Measurements from ENCODE around the gene CCDC9B. TPM values are rescaled to one million over a fixed set of nuclear protein-coding genes. Genes with fewer than 3 reads are reported as not detected.

Gene CCDC9B
- total RNA-seq, 1 experiment from 2014 or later: 56.1 TPM

DNA sequence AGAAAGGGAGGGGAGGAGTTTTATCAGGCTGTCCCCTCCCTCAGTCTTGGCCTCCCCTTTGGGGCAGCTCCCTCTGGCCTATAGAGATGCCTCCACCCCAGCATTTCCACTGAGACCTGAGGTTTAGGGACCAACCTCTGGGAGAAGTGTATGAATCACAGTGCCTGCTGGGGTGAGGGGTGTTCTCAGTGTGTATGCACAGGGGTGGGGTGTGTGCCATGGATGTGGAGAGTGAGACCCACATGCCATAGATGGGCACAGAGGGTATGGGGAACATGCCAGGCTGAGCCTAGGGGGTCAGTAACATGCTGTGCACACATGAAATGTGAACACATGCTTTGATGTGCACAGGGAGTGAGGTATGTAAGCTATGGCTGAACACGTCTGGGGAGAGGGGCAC is 45.4 kb downstream of the CCDC9B start:
- Histone ChIP-seq H3K9me3 (ENCODE audit: low read length) (no peaks in the 10 kb centered on the region), H3K79me2 (ENCODE audit: low read length) (no peaks in the 10 kb centered on the region), H2AFZ (ENCODE audit: low read length) (no peak overlapping the region), H3K27ac (ENCODE audit: low read length) (no peak overlapping the region), H3K4me1 (ENCODE audit: insufficient read depth, low read length) (no peaks in the 10 kb centered on the region; the same call in 1 of the 2 replicates), H4K20me1 (ENCODE audit: low read length) (no peaks in the 10 kb centered on the region), H3K27me3 (ENCODE audit: low read length) (no peaks in the 10 kb centered on the region), H3K4me3 (ENCODE audit: low read length) (no peak overlapping the region), H3K4me2 (ENCODE audit: low read length) (no peak overlapping the region), H3K9me2 (replicated peaks; ENCODE audit: low read length) (no peaks in the 10 kb centered on the region), H3K36me3 (ENCODE audit: low read depth, low read length) (no peaks in the 10 kb centered on the region), H3F3A (ENCODE audit: low read length, unreplicated experiment) (no peaks in the 10 kb centered on the region), H3K9ac (ENCODE audit: low read length) (no peak overlapping the region)
- TF ChIP-seq, protein P1, sequence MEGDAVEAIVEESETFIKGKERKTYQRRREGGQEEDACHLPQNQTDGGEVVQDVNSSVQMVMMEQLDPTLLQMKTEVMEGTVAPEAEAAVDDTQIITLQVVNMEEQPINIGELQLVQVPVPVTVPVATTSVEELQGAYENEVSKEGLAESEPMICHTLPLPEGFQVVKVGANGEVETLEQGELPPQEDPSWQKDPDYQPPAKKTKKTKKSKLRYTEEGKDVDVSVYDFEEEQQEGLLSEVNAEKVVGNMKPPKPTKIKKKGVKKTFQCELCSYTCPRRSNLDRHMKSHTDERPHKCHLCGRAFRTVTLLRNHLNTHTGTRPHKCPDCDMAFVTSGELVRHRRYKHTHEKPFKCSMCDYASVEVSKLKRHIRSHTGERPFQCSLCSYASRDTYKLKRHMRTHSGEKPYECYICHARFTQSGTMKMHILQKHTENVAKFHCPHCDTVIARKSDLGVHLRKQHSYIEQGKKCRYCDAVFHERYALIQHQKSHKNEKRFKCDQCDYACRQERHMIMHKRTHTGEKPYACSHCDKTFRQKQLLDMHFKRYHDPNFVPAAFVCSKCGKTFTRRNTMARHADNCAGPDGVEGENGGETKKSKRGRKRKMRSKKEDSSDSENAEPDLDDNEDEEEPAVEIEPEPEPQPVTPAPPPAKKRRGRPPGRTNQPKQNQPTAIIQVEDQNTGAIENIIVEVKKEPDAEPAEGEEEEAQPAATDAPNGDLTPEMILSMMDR (conservative IDR thresholded peaks at IDR 0.05; ENCODE audit: low read depth, low read length): no peak
- TF ChIP-seq EZH2phosphoT487 (IDR thresholded peaks at IDR 0.05; ENCODE audit: borderline replicate concordance, low read length): no peak
- TF ChIP-seq EZH2 (IDR thresholded peaks at IDR 0.05; ENCODE audit: low read length, unreplicated experiment): no peak
- ATAC-seq: no peak
- ChIA-PET POLR2A (ENCODE audit: unreplicated experiment) (no interaction called here), CTCF (no interaction called here)
- BruUV-seq (replicated peaks): no TSS peak
- DNase-seq: no peak
- intact Hi-C loops (cut with micrococcal nuclease): no loop called here

DNA sequence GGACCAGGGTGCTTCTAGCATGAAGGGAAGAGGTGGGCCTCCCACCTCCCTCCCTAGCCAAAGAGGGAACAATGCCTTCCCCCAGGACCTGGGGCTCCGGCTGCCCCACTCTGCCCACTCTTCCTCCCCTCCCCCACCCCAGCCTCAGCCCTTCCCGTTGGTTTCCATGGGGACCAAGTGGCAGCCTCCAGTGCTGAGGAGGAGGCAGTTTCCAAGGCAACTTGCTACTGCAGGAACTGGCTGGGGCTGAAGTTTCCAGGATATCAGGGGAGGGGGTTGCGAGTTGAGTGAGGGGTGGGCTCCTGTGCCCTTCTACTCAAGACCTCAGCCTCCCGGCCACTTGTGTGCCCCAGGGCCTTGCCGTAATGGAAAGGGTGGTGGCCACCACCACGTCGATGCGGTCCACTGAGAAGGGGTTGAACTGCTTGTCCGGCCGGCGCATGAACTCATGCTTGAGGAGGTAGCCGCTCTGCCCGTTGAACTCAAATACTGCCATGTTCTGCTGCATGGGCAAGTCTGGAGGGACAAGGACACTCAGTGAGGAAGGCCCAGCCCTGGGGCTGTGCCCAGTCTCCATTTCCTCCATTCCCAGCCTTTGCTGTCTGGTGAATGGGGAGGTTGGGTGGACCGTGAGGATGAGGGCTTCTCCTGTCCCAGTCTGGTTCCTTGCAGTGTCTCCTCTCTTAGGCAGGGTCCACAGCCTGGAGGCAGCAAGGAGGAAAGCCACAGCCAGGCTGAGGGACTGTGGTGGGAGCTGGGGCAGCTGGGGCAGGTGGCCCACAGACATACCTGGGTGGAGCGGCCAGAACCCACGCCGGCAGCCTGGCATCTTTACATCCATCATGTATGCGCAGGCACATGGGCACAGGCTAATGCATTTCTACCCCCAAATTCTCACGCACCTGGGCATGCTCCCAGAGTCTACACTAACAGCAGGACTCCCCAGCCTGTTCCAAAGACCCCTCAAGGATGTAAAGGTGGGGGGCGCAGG is 46.5 kb downstream of the CCDC9B start:
- intact Hi-C loops (cut with micrococcal nuclease): no loop called here
- Histone ChIP-seq H2AFZ (ENCODE audit: low read length) (no peak overlapping the region), H3K27ac (ENCODE audit: low read length) (no peak overlapping the region), H3K4me3 (ENCODE audit: low read length) (no peak overlapping the region), H3K4me1 (ENCODE audit: insufficient read depth, low read length) (no peaks in the 10 kb centered on the region; the same call in 1 of the 2 replicates), H3K79me2 (ENCODE audit: low read length) (no peaks in the 10 kb centered on the region), H3F3A (ENCODE audit: low read length, unreplicated experiment) (no peaks in the 10 kb centered on the region), H3K4me2 (ENCODE audit: low read length) (no peak overlapping the region), H4K20me1 (ENCODE audit: low read length) (no peaks in the 10 kb centered on the region), H3K27me3 (ENCODE audit: low read length) (no peaks in the 10 kb centered on the region), H3K9ac (ENCODE audit: low read length) (no peak overlapping the region), H3K9me2 (replicated peaks; ENCODE audit: low read length) (no peaks in the 10 kb centered on the region), H3K36me3 (ENCODE audit: low read depth, low read length) (no peaks in the 10 kb centered on the region), H3K9me3 (ENCODE audit: low read length) (no peaks in the 10 kb centered on the region)
- ATAC-seq: no peak
- CTCF ChIA-PET: no interaction called here
- DNase-seq: no peak
- no TSS peak for BruUV-seq (replicated peaks)
- TF ChIP-seq EZH2 (IDR thresholded peaks at IDR 0.05; ENCODE audit: low read length, unreplicated experiment) (no peak), EZH2phosphoT487 (IDR thresholded peaks at IDR 0.05; ENCODE audit: borderline replicate concordance, low read length) (no peak)
- TF ChIP-seq, protein P1 (conservative IDR thresholded peaks at IDR 0.05; ENCODE audit: low read depth, low read length): no peak
- POLR2A ChIA-PET (ENCODE audit: unreplicated experiment): no interaction called here

DNA sequence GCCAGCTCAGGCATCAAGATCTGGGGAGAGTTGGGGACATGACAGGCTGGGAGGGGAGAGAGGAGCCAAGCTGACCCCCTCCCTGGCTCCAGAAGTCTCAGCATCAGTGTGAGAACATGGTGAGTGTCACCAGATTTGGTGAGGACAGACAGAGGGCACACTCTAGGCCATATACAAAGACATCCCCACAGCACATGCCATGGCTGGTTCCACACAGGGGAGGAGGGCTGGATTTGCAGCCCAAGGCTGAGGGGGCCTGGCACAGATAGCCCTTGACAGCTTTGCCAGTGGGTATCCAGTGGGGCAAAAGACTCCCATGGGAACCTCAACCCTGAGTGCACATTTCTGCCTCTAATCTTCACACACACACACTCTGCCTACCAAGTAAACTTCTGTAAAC is 47.7 kb downstream of the CCDC9B start:
- H3K9me2 ChIP-seq (replicated peaks; ENCODE audit: low read length): no peaks in the 10 kb centered on the region
- DNase-seq: no peak
- no peaks in the 10 kb centered on the region for H3K36me3 ChIP-seq (ENCODE audit: low read depth, low read length)
- ATAC-seq: no peak
- H4K20me1 ChIP-seq (ENCODE audit: low read length): no peaks in the 10 kb centered on the region
- no peaks in the 10 kb centered on the region for H3K9me3 ChIP-seq (ENCODE audit: low read length)
- H3K27me3 ChIP-seq (ENCODE audit: low read length): no peaks in the 10 kb centered on the region
- H3K27ac ChIP-seq (ENCODE audit: low read length): no peak overlapping the region
- intact Hi-C loops (cut with micrococcal nuclease): no loop called here
- TF ChIP-seq, protein P1 (conservative IDR thresholded peaks at IDR 0.05; ENCODE audit: low read depth, low read length): no peak
- TF ChIP-seq EZH2 (IDR thresholded peaks at IDR 0.05; ENCODE audit: low read length, unreplicated experiment) (no peak), EZH2phosphoT487 (IDR thresholded peaks at IDR 0.05; ENCODE audit: borderline replicate concordance, low read length) (no peak)
- no peak overlapping the region for H3K4me2 ChIP-seq (ENCODE audit: low read length)
- H3K4me1 ChIP-seq (ENCODE audit: insufficient read depth, low read length): no peaks in the 10 kb centered on the region; the same call in 1 of the 2 replicates
- no peak overlapping the region for H3K9ac ChIP-seq (ENCODE audit: low read length)
- POLR2A ChIA-PET (ENCODE audit: unreplicated experiment): no interaction called here
- no TSS peak for BruUV-seq (replicated peaks)
- H3K79me2 ChIP-seq (ENCODE audit: low read length): no peaks in the 10 kb centered on the region
- CTCF ChIA-PET: interaction anchor here (0.6 to 0.7 kb wide), 2 partner anchors 9 to 14 kb away, joined by 3 to 5 read pairs; no protein-coding TSS in a partner anchor
- no peak overlapping the region for H3K4me3 ChIP-seq (ENCODE audit: low read length)
- H3F3A ChIP-seq (ENCODE audit: low read length, unreplicated experiment): no peaks in the 10 kb centered on the region
- no peak overlapping the region for H2AFZ ChIP-seq (ENCODE audit: low read length)
